Measurements from ENCODE around the gene RUNX1. TPM values are rescaled to one million over a fixed set of nuclear protein-coding genes. Genes with fewer than 3 reads are reported as not detected.

The RUNX1 gene
- total and polyA plus RNA-seq, 4 donors: 23.3 to 100 (median 33.4) TPM

GRCh38 chr21:34984356-34985058 lies 64.6 kb downstream of the RUNX1 start:
- H3K27me3 ChIP-seq (ENCODE audit: control insufficient read depth in 3 of 3, insufficient read depth in 3 of 3, low read length in 2 of 3): no peaks in the 10 kb centered on the region
- no peak overlapping the region for H3K4me3 ChIP-seq
- H3K9ac ChIP-seq (ENCODE audit: insufficient read depth in 1 of 2, low read length in 2 of 2): no peak overlapping the region
- ATAC-seq (ENCODE audit: insufficient read depth, low FRiP score) (no peak), DNase-seq (no peak)
- H3K27ac ChIP-seq (ENCODE audit: low read depth in 1 of 2, low read length in 1 of 2): no peak overlapping the region
- TF ChIP-seq CTCF (IDR thresholded peaks at IDR 0.05; ENCODE audit: control extremely low read depth, extremely low read depth): no peak
- WGBS, 2 donors: 44 to 62% methylated on average over 3 of the region's 3 CpGs
- H3K9me3 ChIP-seq (ENCODE audit: control insufficient read depth in 4 of 4, insufficient read depth in 3 of 4, low read length in 3 of 4): no peaks in the 10 kb centered on the region
- H3K36me3 ChIP-seq (ENCODE audit: control insufficient read depth in 4 of 4, insufficient read depth in 4 of 4, low read length in 4 of 4): no peaks in the 10 kb centered on the region
- H3K4me1 ChIP-seq (ENCODE audit: control insufficient read depth in 5 of 5, insufficient read depth in 5 of 5, low read length in 5 of 5): peaks cover 0 to 3% (median 0%) of the 10 kb centered on the region in 5 donors

GRCh38 chr21:34983680-34984086 lies 65.4 kb downstream of the RUNX1 start:
- no peaks in the 10 kb centered on the region for H3K27me3 ChIP-seq (ENCODE audit: control insufficient read depth in 3 of 3, insufficient read depth in 3 of 3, low read length in 2 of 3)
- peaks cover 0 to 3% (median 0%) of the 10 kb centered on the region in 5 donors for H3K4me1 ChIP-seq (ENCODE audit: control insufficient read depth in 5 of 5, insufficient read depth in 5 of 5, low read length in 5 of 5)
- no peak overlapping the region for H3K4me3 ChIP-seq
- H3K27ac ChIP-seq (ENCODE audit: low read depth in 1 of 2, low read length in 1 of 2): peak overlapping the region in 1 of 2 donors; percentile 45
- ATAC-seq (ENCODE audit: insufficient read depth, low FRiP score) (no peak), DNase-seq (no peak)
- no peak for TF ChIP-seq CTCF (IDR thresholded peaks at IDR 0.05; ENCODE audit: control extremely low read depth, extremely low read depth)
- H3K9me3 ChIP-seq (ENCODE audit: control insufficient read depth in 4 of 4, insufficient read depth in 3 of 4, low read length in 3 of 4): no peaks in the 10 kb centered on the region
- no peaks in the 10 kb centered on the region for H3K36me3 ChIP-seq (ENCODE audit: control insufficient read depth in 4 of 4, insufficient read depth in 4 of 4, low read length in 4 of 4)
- H3K9ac ChIP-seq (ENCODE audit: insufficient read depth in 1 of 2, low read length in 2 of 2): no peak overlapping the region

GRCh38 chr21:34981791-34982190 lies 67.3 kb downstream of the RUNX1 start:
- DNase-seq: no peak
- no peaks in the 10 kb centered on the region for H3K27me3 ChIP-seq (ENCODE audit: control insufficient read depth in 3 of 3, insufficient read depth in 3 of 3, low read length in 2 of 3)
- no peak for TF ChIP-seq CTCF (IDR thresholded peaks at IDR 0.05; ENCODE audit: control extremely low read depth, extremely low read depth)
- 96 to 98% methylated on average over 7 of the region's 7 CpGs for WGBS, 2 donors
- H3K4me3 ChIP-seq: no peak overlapping the region
- no peak overlapping the region for H3K9ac ChIP-seq (ENCODE audit: insufficient read depth in 1 of 2, low read length in 2 of 2)
- no peaks in the 10 kb centered on the region for H3K9me3 ChIP-seq (ENCODE audit: control insufficient read depth in 4 of 4, insufficient read depth in 3 of 4, low read length in 3 of 4)
- ATAC-seq (ENCODE audit: insufficient read depth, low FRiP score): no peak
- no peaks in the 10 kb centered on the region for H3K36me3 ChIP-seq (ENCODE audit: control insufficient read depth in 4 of 4, insufficient read depth in 4 of 4, low read length in 4 of 4)
- no peak overlapping the region for H3K27ac ChIP-seq (ENCODE audit: low read depth in 1 of 2, low read length in 1 of 2)
- H3K4me1 ChIP-seq (ENCODE audit: control insufficient read depth in 5 of 5, insufficient read depth in 5 of 5, low read length in 5 of 5): peaks cover 0 to 3% (median 0%) of the 10 kb centered on the region in 5 donors

Measured in lung (tissue), 12 donors.